ENCODE measurements around the gene MEIOC. TPM values are rescaled to one million over a fixed set of nuclear protein-coding genes. Genes with fewer than 3 reads are reported as not detected.

MEIOC gene
- total RNA-seq, 1 experiment from 2014 or later: not detected

DNA sequence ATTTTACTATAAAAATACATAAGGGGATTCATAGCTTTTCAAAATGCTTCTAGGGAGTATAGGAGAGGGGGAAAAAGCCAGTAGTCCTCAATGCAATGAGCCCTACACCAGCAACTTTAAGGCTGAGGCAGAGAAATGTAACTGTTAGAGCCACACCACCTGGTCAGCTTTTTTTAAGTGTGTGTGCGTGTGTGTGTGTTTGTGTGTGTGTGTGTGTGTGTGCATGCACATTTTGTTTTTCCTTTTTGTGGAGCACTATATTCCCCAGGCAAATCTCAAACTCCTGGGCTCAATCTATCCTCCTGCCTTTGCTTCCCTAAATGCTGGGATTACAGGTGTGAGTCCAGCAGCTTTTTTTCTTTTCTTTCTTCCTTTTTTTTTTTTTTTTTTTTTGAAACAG is 2.3 kb upstream of the MEIOC start:
- POLR2A ChIA-PET (ENCODE audit: unreplicated experiment): no interaction called here
- Histone ChIP-seq H3K4me2 (ENCODE audit: low read length) (no peak overlapping the region), H3K9ac (ENCODE audit: low read length) (no peak overlapping the region), H3F3A (ENCODE audit: low read length, unreplicated experiment) (no peaks in the 10 kb centered on the region), H3K79me2 (ENCODE audit: low read length) (no peaks in the 10 kb centered on the region), H3K4me3 (ENCODE audit: low read length) (no peak overlapping the region), H3K9me2 (replicated peaks; ENCODE audit: low read length) (no peaks in the 10 kb centered on the region), H3K27me3 (ENCODE audit: low read length) (no peaks in the 10 kb centered on the region), H4K20me1 (ENCODE audit: low read length) (no peaks in the 10 kb centered on the region), H3K27ac (ENCODE audit: low read length) (no peak overlapping the region), H3K9me3 (ENCODE audit: low read length) (no peaks in the 10 kb centered on the region), H3K4me1 (ENCODE audit: insufficient read depth, low read length) (no peaks in the 10 kb centered on the region), H2AFZ (ENCODE audit: low read length) (no peak overlapping the region), H3K36me3 (ENCODE audit: low read depth, low read length) (no peaks in the 10 kb centered on the region)
- DNase-seq (no peak), ATAC-seq (no peak)
- no TSS peak for BruUV-seq (replicated peaks)
- TF ChIP-seq EZH2 (IDR thresholded peaks at IDR 0.05; ENCODE audit: low read length, unreplicated experiment) (no peak), EZH2phosphoT487 (IDR thresholded peaks at IDR 0.05; ENCODE audit: borderline replicate concordance, low read length) (no peak)
- TF ChIP-seq, protein P1, sequence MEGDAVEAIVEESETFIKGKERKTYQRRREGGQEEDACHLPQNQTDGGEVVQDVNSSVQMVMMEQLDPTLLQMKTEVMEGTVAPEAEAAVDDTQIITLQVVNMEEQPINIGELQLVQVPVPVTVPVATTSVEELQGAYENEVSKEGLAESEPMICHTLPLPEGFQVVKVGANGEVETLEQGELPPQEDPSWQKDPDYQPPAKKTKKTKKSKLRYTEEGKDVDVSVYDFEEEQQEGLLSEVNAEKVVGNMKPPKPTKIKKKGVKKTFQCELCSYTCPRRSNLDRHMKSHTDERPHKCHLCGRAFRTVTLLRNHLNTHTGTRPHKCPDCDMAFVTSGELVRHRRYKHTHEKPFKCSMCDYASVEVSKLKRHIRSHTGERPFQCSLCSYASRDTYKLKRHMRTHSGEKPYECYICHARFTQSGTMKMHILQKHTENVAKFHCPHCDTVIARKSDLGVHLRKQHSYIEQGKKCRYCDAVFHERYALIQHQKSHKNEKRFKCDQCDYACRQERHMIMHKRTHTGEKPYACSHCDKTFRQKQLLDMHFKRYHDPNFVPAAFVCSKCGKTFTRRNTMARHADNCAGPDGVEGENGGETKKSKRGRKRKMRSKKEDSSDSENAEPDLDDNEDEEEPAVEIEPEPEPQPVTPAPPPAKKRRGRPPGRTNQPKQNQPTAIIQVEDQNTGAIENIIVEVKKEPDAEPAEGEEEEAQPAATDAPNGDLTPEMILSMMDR (conservative IDR thresholded peaks at IDR 0.05; ENCODE audit: low read depth, low read length): no peak
- intact Hi-C loops (cut with micrococcal nuclease): no loop called here
- CTCF ChIA-PET: no interaction called here

DNA sequence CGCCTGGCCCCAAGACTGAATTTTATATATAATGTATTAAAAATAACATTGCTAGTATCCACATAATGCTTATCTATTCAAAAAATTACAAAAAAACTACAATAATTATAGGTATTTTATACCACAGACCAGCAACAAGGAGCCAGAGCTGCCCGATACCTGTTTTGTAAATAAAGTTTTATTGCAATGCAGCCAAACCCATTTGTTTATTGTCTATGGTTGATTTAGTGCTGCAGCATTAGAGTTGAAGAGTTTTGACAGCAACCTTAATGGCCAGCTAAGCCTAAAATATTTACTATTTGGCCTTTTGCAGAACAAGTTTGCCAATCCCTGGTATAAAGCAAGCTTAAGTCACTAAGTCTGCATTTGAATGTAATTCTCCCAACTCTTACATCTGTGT is 5.6 kb downstream of the MEIOC start:
- ChIA-PET CTCF (no interaction called here), POLR2A (ENCODE audit: unreplicated experiment) (interaction anchor here (0.7 kb wide), 1 partner anchor 259 kb away, joined by 6 read pairs; no protein-coding TSS in a partner anchor)
- H3K79me2 ChIP-seq (ENCODE audit: low read length): no peaks in the 10 kb centered on the region
- no peak for ATAC-seq
- H3K9ac ChIP-seq (ENCODE audit: low read length): no peak overlapping the region
- no peaks in the 10 kb centered on the region for H3K27me3 ChIP-seq (ENCODE audit: low read length)
- intact Hi-C loops (cut with micrococcal nuclease): no loop called here
- no peaks in the 10 kb centered on the region for H3K36me3 ChIP-seq (ENCODE audit: low read depth, low read length)
- no peaks in the 10 kb centered on the region for H3K4me1 ChIP-seq (ENCODE audit: insufficient read depth, low read length)
- no TSS peak for BruUV-seq (replicated peaks)
- H4K20me1 ChIP-seq (ENCODE audit: low read length): no peaks in the 10 kb centered on the region
- H3K27ac ChIP-seq (ENCODE audit: low read length): no peak overlapping the region
- H3F3A ChIP-seq (ENCODE audit: low read length, unreplicated experiment): no peaks in the 10 kb centered on the region
- no peaks in the 10 kb centered on the region for H3K9me2 ChIP-seq (replicated peaks; ENCODE audit: low read length)
- no peaks in the 10 kb centered on the region for H3K9me3 ChIP-seq (ENCODE audit: low read length)
- H3K4me2 ChIP-seq (ENCODE audit: low read length): no peak overlapping the region
- H3K4me3 ChIP-seq (ENCODE audit: low read length): no peak overlapping the region
- H2AFZ ChIP-seq (ENCODE audit: low read length): no peak overlapping the region
- TF ChIP-seq EZH2 (IDR thresholded peaks at IDR 0.05; ENCODE audit: low read length, unreplicated experiment) (no peak), EZH2phosphoT487 (IDR thresholded peaks at IDR 0.05; ENCODE audit: borderline replicate concordance, low read length) (no peak)
- TF ChIP-seq, protein P1 (conservative IDR thresholded peaks at IDR 0.05; ENCODE audit: low read depth, low read length): no peak
- DNase-seq: no peak

DNA sequence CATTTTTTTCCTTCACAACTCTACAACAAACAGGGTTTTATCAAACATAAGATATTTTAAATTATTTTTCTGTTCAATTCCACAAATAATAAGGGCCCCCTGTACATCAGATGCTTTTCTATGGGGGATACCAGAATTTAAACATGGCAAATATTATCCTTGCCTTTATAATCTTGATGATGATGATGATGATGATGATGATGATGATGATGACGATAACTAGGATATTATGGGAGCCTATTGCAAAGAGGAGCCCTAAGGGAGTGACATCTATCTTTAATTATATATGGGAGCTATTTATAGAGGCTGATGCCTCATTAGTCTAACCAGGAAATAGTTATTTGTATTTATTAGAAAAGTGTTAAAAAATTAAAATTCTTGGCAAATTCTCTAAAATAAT is 6.8 kb downstream of the MEIOC start:
- intact Hi-C loops (cut with micrococcal nuclease): no loop called here
- Histone ChIP-seq H3K27ac (ENCODE audit: low read length) (no peak overlapping the region), H3K27me3 (ENCODE audit: low read length) (no peaks in the 10 kb centered on the region), H3K9me3 (ENCODE audit: low read length) (no peaks in the 10 kb centered on the region), H3K9ac (ENCODE audit: low read length) (no peak overlapping the region), H3K79me2 (ENCODE audit: low read length) (no peaks in the 10 kb centered on the region), H4K20me1 (ENCODE audit: low read length) (no peaks in the 10 kb centered on the region), H3K9me2 (replicated peaks; ENCODE audit: low read length) (no peaks in the 10 kb centered on the region), H3K4me3 (ENCODE audit: low read length) (no peak overlapping the region), H3F3A (ENCODE audit: low read length, unreplicated experiment) (no peaks in the 10 kb centered on the region), H2AFZ (ENCODE audit: low read length) (no peak overlapping the region), H3K4me2 (ENCODE audit: low read length) (no peak overlapping the region), H3K4me1 (ENCODE audit: insufficient read depth, low read length) (no peaks in the 10 kb centered on the region), H3K36me3 (ENCODE audit: low read depth, low read length) (no peaks in the 10 kb centered on the region)
- CTCF ChIA-PET: no interaction called here
- POLR2A ChIA-PET (ENCODE audit: unreplicated experiment): no interaction called here
- no TSS peak for BruUV-seq (replicated peaks)
- DNase-seq (no peak), ATAC-seq (no peak)
- TF ChIP-seq EZH2phosphoT487 (IDR thresholded peaks at IDR 0.05; ENCODE audit: borderline replicate concordance, low read length) (no peak), EZH2 (IDR thresholded peaks at IDR 0.05; ENCODE audit: low read length, unreplicated experiment) (no peak)
- TF ChIP-seq, protein P1 (conservative IDR thresholded peaks at IDR 0.05; ENCODE audit: low read depth, low read length): no peak

Measured in PC-3 (cell line).